Measurements from ENCODE around the gene VIT.

DNA sequence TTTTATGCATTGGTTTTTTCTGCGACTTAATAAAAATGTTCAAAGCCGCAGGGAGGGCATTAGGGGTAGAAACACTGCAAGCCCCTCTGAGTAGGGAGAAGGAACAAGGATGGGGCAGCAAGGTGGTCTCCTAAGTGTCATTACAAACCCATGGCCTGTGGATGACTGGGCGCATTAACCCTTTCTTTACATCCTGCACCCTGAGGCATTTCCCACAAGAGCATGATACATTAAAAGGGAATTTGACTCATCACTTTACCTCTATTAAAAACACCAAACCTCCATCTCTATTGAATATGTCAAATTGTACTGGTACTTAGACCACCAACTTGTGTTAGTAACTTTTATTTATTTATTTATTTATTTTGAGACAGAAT is 112.5 kb downstream of the VIT start:
- TF ChIP-seq, protein P1, sequence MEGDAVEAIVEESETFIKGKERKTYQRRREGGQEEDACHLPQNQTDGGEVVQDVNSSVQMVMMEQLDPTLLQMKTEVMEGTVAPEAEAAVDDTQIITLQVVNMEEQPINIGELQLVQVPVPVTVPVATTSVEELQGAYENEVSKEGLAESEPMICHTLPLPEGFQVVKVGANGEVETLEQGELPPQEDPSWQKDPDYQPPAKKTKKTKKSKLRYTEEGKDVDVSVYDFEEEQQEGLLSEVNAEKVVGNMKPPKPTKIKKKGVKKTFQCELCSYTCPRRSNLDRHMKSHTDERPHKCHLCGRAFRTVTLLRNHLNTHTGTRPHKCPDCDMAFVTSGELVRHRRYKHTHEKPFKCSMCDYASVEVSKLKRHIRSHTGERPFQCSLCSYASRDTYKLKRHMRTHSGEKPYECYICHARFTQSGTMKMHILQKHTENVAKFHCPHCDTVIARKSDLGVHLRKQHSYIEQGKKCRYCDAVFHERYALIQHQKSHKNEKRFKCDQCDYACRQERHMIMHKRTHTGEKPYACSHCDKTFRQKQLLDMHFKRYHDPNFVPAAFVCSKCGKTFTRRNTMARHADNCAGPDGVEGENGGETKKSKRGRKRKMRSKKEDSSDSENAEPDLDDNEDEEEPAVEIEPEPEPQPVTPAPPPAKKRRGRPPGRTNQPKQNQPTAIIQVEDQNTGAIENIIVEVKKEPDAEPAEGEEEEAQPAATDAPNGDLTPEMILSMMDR (conservative IDR thresholded peaks at IDR 0.05; ENCODE audit: low read depth in 2 of 2) = no peak
- TF ChIP-seq EZH2 (IDR thresholded peaks at IDR 0.05; ENCODE audit: low read depth, unreplicated experiment) = no peak
- TF ChIP-seq POLR2AphosphoS5 (IDR thresholded peaks at IDR 0.05; ENCODE audit: low read depth) = no peak
- TF ChIP-seq EZH2phosphoT487 (IDR thresholded peaks at IDR 0.05; ENCODE audit: unreplicated experiment) = no peak
- TF ChIP-seq, protein P2, sequence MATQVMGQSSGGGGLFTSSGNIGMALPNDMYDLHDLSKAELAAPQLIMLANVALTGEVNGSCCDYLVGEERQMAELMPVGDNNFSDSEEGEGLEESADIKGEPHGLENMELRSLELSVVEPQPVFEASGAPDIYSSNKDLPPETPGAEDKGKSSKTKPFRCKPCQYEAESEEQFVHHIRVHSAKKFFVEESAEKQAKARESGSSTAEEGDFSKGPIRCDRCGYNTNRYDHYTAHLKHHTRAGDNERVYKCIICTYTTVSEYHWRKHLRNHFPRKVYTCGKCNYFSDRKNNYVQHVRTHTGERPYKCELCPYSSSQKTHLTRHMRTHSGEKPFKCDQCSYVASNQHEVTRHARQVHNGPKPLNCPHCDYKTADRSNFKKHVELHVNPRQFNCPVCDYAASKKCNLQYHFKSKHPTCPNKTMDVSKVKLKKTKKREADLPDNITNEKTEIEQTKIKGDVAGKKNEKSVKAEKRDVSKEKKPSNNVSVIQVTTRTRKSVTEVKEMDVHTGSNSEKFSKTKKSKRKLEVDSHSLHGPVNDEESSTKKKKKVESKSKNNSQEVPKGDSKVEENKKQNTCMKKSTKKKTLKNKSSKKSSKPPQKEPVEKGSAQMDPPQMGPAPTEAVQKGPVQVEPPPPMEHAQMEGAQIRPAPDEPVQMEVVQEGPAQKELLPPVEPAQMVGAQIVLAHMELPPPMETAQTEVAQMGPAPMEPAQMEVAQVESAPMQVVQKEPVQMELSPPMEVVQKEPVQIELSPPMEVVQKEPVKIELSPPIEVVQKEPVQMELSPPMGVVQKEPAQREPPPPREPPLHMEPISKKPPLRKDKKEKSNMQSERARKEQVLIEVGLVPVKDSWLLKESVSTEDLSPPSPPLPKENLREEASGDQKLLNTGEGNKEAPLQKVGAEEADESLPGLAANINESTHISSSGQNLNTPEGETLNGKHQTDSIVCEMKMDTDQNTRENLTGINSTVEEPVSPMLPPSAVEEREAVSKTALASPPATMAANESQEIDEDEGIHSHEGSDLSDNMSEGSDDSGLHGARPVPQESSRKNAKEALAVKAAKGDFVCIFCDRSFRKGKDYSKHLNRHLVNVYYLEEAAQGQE (IDR thresholded peaks at IDR 0.05; ENCODE audit: unreplicated experiment) = no peak
- TF ChIP-seq CREB1 (CRISPR knock-in tag; IDR thresholded peaks at IDR 0.05; ENCODE audit: low read depth) = no peak
- no peak for TF ChIP-seq ZNF114 (CRISPR knock-in tag; IDR thresholded peaks at IDR 0.05)
- TF ChIP-seq ZNF331 (CRISPR knock-in tag; IDR thresholded peaks at IDR 0.05; ENCODE audit: low read depth) = no peak
- TF ChIP-seq JUNB (IDR thresholded peaks at IDR 0.05; ENCODE audit: unreplicated experiment) = no peak

Data from GM23338 (cell line).